ENCODE measurements around the gene RIMBP2.

The RIMBP2 gene

GRCh38 chr12:130405332-130405731, 310.8 kb downstream of the RIMBP2 start:
- no peak for DNase-seq

GRCh38 chr12:130401703-130402102, 314.4 kb downstream of the RIMBP2 start:
- no peak for DNase-seq

DNA sequence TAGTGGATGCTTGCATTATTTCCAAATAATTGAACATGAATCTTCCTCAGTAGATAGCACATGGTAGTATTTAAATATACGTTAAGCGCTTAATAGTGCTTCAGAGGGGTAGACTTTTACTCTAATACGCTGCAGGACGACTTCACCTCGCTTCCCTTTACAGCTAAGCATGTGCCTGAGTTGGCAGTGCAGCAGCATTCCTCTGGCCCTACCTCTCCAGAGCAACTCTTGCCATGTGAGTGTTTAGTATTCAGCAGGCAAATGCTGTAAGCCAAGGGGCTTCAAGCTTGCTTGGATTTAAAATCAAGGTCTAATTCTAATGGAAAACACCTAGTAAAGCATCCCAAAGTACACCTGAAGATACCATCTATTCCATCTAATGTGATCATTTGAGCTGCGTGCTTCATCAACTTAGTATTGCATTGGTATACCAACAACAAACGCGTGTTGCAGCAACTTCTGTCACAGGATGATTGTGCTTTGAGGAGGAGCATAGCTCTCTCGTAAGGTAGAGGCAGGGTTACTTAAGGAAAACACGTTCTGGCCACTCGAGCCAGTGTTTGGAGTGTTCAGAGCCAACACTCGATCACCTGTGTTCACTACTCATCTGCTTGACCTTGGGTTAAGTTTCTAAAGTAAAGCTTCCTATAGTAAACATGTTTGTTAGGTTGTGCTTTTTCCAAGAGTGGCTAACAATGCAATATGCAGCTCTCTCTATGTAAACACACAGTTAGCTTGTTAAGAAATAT, 317.8 kb downstream of the RIMBP2 start:
- DNase-seq = no peak

- DNase-seq = no peak
Observed at GRCh38 chr12:130396667-130397066, 319.4 kb downstream of the RIMBP2 start.

GRCh38 chr12:130394906-130395305, 321.2 kb downstream of the RIMBP2 start:
- DNase-seq = no peak

DNA sequence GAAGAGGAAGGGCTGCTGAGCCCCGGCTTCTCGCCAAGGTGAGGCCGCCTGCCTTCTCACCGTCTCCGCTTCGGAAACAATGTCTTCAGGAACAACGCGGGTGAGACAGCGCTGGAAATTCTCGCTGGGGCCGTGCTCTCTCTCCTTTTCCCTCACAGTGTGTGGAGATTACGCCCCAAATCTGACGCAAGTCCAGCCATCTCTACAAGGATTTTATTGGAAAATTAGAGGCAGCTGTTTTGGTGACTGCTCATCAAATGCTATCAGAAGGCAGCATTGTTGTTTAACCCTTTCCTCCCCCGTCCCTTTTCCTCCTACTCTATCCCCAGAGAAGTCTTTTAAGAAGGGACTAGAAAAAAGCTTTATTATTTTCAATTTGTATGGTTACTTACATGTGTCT, 324.9 kb downstream of the RIMBP2 start:
- DNase-seq = no peak

DNA sequence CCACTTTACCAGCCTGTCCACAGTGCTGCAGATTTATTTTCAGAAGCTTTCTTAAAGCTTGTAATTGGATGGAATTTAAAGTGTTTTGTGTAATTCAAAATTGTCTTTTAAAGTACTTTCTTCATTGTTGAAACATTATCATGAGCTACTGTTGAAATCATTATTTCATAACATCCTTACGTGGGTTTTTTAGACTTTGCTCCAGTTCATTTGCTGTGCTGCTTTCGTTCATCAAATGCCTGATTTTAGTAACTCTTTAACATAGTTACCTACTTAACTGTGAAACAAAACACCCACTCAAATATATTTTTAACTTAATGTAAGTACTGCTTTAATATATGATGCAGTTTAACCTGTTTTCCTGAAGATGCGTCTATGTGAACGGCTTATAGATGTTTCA, 330.9 kb downstream of the RIMBP2 start:
- no peak for DNase-seq

GRCh38 chr12:130384234-130384633, 331.9 kb downstream of the RIMBP2 start:
- DNase-seq = no peak

DNA sequence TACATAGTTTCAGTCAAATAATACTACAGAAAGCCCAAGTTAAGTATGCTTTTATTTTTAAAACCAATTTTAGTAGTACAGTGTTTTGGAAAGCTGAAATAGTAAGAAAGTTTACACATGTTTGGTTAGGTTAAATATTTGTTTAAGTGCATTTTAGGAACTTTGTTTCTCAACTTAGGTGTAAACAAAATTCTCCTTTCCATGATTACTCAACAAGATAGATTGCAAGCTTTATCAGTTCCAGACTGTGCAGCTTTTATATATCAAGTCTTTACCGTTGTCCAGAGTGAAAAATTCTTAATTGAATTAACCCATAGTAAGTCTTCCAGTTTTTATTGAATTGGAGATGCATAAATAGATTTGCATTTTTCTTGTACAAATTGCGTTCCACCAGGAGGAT, 333.3 kb downstream of the RIMBP2 start:
- no peak for DNase-seq

GRCh38 chr12:130375296-130376287, 340.5 kb downstream of the RIMBP2 start:
- DNase-seq = no peak

- no peak for DNase-seq
Observed at GRCh38 chr12:130374083-130374482, 342.0 kb downstream of the RIMBP2 start.

- DNase-seq = no peak
Observed at GRCh38 chr12:130372936-130373335, 343.2 kb downstream of the RIMBP2 start.

DNA sequence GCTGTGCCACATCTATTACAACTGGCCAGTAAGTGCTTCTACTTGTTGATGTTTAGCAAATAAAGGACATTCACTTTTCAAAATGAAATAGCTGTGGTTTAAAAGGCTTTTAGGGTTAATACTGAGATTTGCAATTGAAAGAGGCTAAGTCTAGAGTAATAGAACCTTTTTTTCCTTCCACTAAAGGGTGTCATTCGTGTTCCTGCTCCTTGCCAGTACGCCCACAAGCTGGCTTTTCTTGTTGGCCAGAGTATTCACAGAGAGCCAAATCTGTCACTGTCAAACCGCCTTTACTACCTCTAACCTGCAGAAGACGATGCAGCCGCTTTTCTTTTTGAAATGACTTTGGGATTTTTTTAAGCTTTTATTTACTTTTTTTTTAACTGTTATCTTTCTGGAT, 344.8 kb downstream of the RIMBP2 start:
- no peak for DNase-seq

GRCh38 chr12:130369816-130370215, 346.3 kb downstream of the RIMBP2 start:
- no peak for DNase-seq

GRCh38 chr12:130367523-130367922, 348.6 kb downstream of the RIMBP2 start:
- no peak for DNase-seq

GRCh38 chr12:130367003-130367402, 349.1 kb downstream of the RIMBP2 start:
- no peak for DNase-seq

DNA sequence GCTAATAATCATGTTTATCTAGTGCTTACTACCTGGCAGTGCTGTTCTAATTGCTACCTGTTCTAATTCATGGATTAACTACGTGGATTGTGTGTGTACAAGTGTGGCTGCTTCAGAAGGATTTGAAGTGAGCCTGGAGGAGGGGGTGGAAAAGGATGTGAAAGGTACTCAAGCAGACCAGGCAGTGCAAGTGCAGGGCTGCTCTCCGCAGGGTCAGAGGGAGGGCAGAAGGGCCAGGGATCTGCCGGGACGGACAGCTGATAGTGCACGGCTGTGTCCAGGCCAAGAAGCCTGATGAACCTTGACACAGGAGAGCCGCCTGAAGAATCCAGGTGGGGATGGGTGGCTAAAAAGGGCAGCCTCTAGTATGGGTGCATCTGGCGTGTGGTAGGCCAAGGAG, 349.9 kb downstream of the RIMBP2 start:
- DNase-seq = no peak

- no peak for DNase-seq
Observed at GRCh38 chr12:130364578-130364977, 351.5 kb downstream of the RIMBP2 start.

DNA sequence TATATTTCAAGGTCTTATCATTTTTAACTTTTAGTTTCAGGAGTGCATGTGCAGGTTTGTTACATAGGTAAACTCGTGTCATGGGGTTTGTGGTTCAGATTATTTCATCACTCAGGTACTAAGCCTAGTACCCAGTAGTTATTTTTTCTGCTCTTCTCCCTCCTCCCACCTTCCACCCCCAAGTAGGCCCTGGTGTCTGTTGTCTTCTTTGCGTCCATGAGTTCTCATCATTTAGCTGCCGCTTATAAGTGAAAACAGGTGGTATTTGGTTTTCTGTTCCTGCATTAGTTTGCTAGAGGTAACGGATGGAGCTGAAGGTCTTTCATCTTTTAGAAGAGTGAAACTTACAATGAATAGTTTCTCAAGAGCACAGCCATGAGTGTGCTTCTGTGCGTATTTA, 354.0 kb downstream of the RIMBP2 start:
- DNase-seq = no peak

DNA sequence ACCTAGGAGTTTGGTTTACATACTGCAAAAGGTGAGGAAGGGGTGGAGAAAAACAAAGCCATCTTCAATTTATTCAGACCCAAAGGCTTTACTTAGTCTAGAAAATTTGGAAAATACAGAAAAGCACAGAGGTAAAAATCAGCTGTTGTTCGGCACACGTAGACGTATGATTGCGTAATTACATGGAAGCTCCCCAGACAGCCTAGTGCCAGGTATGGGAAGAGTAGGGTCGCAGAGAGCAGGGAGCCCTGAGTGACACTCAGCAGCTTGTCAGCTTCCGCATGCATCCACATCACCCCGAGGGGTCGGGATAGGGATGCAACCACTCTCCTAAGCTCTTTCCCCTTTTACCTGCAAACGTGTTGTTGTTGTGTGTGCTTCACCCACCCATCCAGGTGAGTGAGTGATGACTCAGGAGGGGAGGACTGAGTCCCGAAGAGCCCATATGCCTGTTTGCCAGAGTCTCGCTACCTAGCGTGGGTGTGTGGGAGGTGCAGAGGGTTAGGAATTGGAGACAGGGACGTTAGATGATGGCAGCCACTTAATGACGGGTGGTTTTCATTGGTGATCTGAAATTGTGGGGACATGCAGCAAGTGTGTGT, 358.3 kb downstream of the RIMBP2 start:
- DNase-seq = no peak

DNA sequence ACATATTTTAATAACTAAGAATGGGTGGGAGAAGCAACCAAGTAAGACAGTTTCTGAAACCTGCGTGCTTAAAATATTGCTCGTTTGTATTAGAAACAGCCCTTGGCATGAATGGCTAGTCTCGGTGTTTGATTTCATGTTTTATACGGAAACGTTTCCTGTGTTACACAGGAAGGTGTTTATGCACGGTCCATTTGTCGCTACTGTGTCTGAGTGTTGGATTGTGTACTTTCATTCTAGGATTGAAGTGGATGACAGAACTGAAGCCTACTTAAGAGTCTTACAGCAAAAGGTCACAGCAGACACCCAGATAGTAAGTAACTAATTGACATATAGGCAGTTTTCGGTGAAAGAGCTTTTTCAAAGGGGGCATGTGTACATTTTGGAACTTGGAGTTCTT, 358.9 kb downstream of the RIMBP2 start:
- DNase-seq = no peak

DNA sequence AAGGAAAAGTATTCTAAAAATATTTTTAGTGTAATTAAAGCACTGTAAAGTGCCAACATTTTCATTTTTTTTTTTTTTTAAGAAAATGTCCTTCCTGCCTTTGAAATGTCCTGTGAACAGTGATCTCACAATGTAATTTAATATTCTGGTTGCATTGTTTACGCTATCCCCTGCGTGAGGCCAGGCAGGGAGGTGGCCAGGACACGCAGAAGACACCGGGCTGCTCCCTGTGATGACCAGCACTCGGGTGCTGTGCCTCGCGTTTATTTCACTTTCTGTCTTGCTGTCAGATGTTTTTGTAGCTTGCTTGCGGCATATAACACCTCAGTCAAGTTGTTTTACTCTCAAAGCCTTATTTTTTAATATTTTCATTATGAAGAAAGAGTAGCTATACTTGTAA, 359.9 kb downstream of the RIMBP2 start:
- no peak for DNase-seq

- no peak for DNase-seq
Observed at GRCh38 chr12:130354407-130354806, 361.7 kb downstream of the RIMBP2 start.

DNA sequence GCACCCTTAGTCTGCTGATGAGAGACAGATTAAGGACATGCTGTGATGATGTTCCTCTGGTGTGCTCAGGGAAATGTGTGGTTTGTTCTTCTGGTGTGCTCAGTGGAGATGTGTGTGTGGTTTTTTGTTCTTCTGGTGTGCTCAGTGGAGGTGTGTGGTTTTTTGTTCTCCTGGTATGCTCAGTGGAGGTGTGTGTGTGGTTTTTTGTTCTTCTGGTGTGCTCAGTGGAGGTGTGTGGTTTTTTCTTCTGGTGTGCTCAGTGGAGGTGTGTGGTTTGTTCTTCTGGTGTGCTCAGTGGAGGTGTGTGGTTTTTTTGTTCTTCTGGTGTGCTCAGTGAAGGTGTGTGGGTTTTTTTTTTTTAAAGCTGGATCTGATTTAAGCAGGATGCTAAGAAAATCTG, 363.0 kb downstream of the RIMBP2 start:
- DNase-seq = no peak
